Stomach (tissue), 9 donors: ENCODE data around the gene GNPDA1. TPM values are rescaled to one million over a fixed set of nuclear protein-coding genes. Genes with fewer than 3 reads are reported as not detected.

ENCODE experiments used
- DNase-seq, 2 donors: peaks; one replicate each; pipeline versions ENCODE4 v3.0.0 to v3.0.0-alpha.2; 2013 to 2019
- H3K27ac ChIP-seq, 5 donors: fragments of 200-600 bp in 4 of 5; sonication (generic) in 4 of 5; one replicate each; pipeline ENCODE4 v1.5.1; 2013 to 2019; ENCODE audit warnings: mild to moderate bottlenecking in 1 of 5, moderate library complexity in 1 of 5
- H3K27me3 ChIP-seq, 3 donors: fragments of 200-600 bp; sonication (generic); one replicate each; pipeline ENCODE4 v1.5.1; 2017 to 2019; ENCODE audit warnings: mixed run types in 1 of 3
- H3K36me3 ChIP-seq, 4 donors: fragments of 200-600 bp; sonication (generic); 1 replicate in 3 of 4; 2 replicates in 1 of 4; pipeline ENCODE4 v1.5.1; 2016 to 2019
- H3K4me1 ChIP-seq, 4 donors: fragments of 200-600 bp; sonication (generic); one replicate each; pipeline ENCODE4 v1.5.1; 2016 to 2019
- H3K4me3 ChIP-seq, 4 donors: fragments of 200-600 bp; sonication (generic) in 3 of 4; one replicate each; pipeline ENCODE4 v1.5.1; 2016 to 2019; ENCODE audit warnings: mild to moderate bottlenecking in 1 of 4
- H3K9me3 ChIP-seq, 4 donors: fragments of 200-600 bp; sonication (generic); one replicate each; pipeline ENCODE4 v1.5.1; 2016 to 2019
- CTCF ChIP-seq, 7 experiments: fragments of 450-650 bp in 4 of 7; fragments of 200-600 bp in 3 of 7; sonication (generic) in 3 of 7; IDR thresholded peaks; one replicate each; pipeline ENCODE4 v1.5.1; 2016 to 2019; ENCODE audit warnings: antibody characterized with exemption in 7 of 7, control low read depth in 2 of 7, mild to moderate bottlenecking in 1 of 7
- EP300 ChIP-seq: sonication (generic); formaldehyde crosslinking; IDR thresholded peaks from one replicate; pipeline ENCODE4 v1.6.1; 2017; ENCODE audit warnings: antibody characterized with exemption
- POLR2A ChIP-seq, 4 donors: fragments of 450-650 bp; IDR thresholded peaks; one replicate each; pipeline ENCODE4 v1.6.1; 2016; ENCODE audit warnings: antibody characterized with exemption in 4 of 4, control low read depth in 2 of 4, mild to moderate bottlenecking in 1 of 4, moderate library complexity in 1 of 4
- POLR2AphosphoS5 ChIP-seq, 3 donors: sonication (generic); formaldehyde crosslinking; IDR thresholded peaks; one replicate each; pipeline ENCODE4 v1.6.1; 2016; ENCODE audit warnings: antibody characterized with exemption in 3 of 3
- WGBS, 5 donors: extraction: QIAGEN DNeasy Blood & Tissue Kit in 3 of 5; methylation state at CpG; one replicate each; pipeline versions ENCODE4 v1.1.5 to v1.1.7; 2013 to 2018; 5-methylcytosine and 5-hydroxymethylcytosine counted together
- intact Hi-C: fragments of 100-400 bp; cut with DNase I; formaldehyde crosslinking; loops from one replicate; pipeline ENCODE4 v1.15.1; 2023; ENCODE audit warnings: low total_unique reads
- polyA plus RNA-seq, 3 donors: library from polyadenylated mRNA; stranded (reverse); fragments of 200-250 nt; gene quantifications; one replicate each; pipeline ENCODE4 v1.2.3, GENCODE V29; 2013
- total RNA-seq, 5 donors: library from RNA; depleted of rRNA; stranded (reverse); fragments of >200 nt; gene quantifications; one replicate each; pipeline versions ENCODE4 v1.1.0 to v1.2.3, GENCODE V29; 2014 to 2016
- donor health status: healthy with polysubstance abuse.
- donor health status: Bipolar disorder and iron deficiency.
- donor health status: healthy.

GNPDA1 gene
- total and polyA plus RNA-seq, 8 donors, result 2.7 to 18.9 (median 11.1) TPM

- 81 to 90% (median 85%) methylated on average over 4 of the region's 4 CpGs for WGBS, 5 donors
- Histone ChIP-seq H3K4me3 (no peak overlapping the region), H3K27ac (no peak overlapping the region), H3K36me3 (peaks cover 0 to 4% (median 2%) of the 10 kb centered on the region in 4 donors), H3K27me3 (no peaks in the 10 kb centered on the region), H3K9me3 (no peaks in the 10 kb centered on the region), H3K4me1 (peaks cover 17 to 28% (median 18%) of the 10 kb centered on the region in 4 donors)
- TF ChIP-seq POLR2A (IDR thresholded peaks at IDR 0.05) (no peak), CTCF (IDR thresholded peaks at IDR 0.05) (no peak), POLR2AphosphoS5 (IDR thresholded peaks at IDR 0.05) (no peak), EP300 (no peak)
- intact Hi-C loops, result no loop called here
- no peak for DNase-seq
These were observed 46.4 kb downstream of the GNPDA1 start for GRCh38 chr5:141966275-141966962.

- DNase-seq, result no peak
- Histone ChIP-seq H3K4me3 (no peak overlapping the region), H3K27me3 (no peaks in the 10 kb centered on the region), H3K27ac (no peak overlapping the region), H3K4me1 (peaks cover 10 to 28% (median 16%) of the 10 kb centered on the region in 4 donors), H3K9me3 (no peaks in the 10 kb centered on the region), H3K36me3 (no peaks in the 10 kb centered on the region)
- 70 to 87% (median 75%) methylated on average over 6 to 7 of the region's 7 CpGs for WGBS, 5 donors
- intact Hi-C loops, result no loop called here
- no peak for TF ChIP-seq EP300
- TF ChIP-seq POLR2AphosphoS5 (IDR thresholded peaks at IDR 0.05), result no peak
- TF ChIP-seq CTCF (IDR thresholded peaks at IDR 0.05), result no peak
- TF ChIP-seq POLR2A (IDR thresholded peaks at IDR 0.05), result no peak
These were observed 47.8 kb downstream of the GNPDA1 start for GRCh38 chr5:141965071-141965470.

GRCh38 chr5:141963701-141964100 lies 49.1 kb downstream of the GNPDA1 start:
- no peak overlapping the region for H3K27ac ChIP-seq
- DNase-seq, result no peak
- no peak overlapping the region for H3K4me3 ChIP-seq
- no peaks in the 10 kb centered on the region for H3K36me3 ChIP-seq
- H3K9me3 ChIP-seq, result no peaks in the 10 kb centered on the region
- WGBS, 5 donors, result 65 to 75% (median 71%) methylated on average over 3 of the region's 3 CpGs
- no peaks in the 10 kb centered on the region for H3K27me3 ChIP-seq
- no peak for TF ChIP-seq CTCF (IDR thresholded peaks at IDR 0.05)
- TF ChIP-seq POLR2AphosphoS5 (IDR thresholded peaks at IDR 0.05), result no peak
- no peak for TF ChIP-seq EP300
- peaks cover 5 to 32% (median 11%) of the 10 kb centered on the region in 4 donors for H3K4me1 ChIP-seq
- intact Hi-C loops, result no loop called here

GRCh38 chr5:141961466-141961865 lies 51.4 kb downstream of the GNPDA1 start:
- DNase-seq, result no peak
- 71 to 92% (median 80%) methylated on average over 3 of the region's 3 CpGs for WGBS, 5 donors
- Histone ChIP-seq H3K4me3 (no peak overlapping the region), H3K9me3 (no peaks in the 10 kb centered on the region), H3K27ac (no peak overlapping the region), H3K36me3 (no peaks in the 10 kb centered on the region), H3K4me1 (peaks cover 0 to 39% (median 14%) of the 10 kb centered on the region in 4 donors), H3K27me3 (no peaks in the 10 kb centered on the region)
- intact Hi-C loops, result no loop called here
- no peak for TF ChIP-seq POLR2AphosphoS5 (IDR thresholded peaks at IDR 0.05)
- no peak for TF ChIP-seq CTCF (IDR thresholded peaks at IDR 0.05)
- no peak for TF ChIP-seq POLR2A (IDR thresholded peaks at IDR 0.05)
